ENCODE results near the gene ZNF536.

Gene ZNF536

DNA sequence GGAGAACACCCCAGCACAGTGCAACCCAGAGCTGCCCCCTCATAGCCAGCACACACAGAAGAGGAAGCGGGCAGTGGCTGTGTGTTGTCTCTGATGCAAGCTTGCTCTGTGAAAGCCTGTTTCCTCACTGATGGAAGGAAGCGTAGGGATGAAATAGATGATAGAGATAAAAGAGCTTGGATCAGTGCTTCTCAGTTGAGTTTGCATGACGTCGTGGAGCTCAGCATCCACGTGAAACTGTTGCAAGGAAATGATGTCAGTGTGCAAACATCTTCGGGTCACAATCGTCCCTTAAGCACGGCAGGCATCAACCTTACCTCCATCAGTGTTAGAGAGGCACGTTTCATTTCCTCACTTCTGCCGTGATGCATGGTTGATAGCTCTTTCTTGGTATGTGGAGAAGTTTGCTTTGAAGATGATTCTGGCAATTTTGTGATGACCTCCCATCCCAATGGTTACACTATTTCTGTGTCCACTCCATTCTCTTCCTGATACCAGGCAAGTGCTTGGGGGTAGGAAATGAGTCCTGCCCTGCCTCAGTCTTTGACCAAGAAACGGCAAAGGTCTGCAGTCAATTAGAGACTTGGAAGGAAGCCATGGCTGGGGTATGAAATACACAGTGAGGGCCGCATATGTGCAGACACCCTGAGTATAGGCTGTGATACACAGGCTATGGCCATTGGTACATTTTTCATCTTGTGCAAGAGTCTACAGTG lies 183.0 kb downstream of the ZNF536 start:
- no peak for DNase-seq (ENCODE audit: low read depth in 2 of 3, low spot score in 2 of 3)

DNA sequence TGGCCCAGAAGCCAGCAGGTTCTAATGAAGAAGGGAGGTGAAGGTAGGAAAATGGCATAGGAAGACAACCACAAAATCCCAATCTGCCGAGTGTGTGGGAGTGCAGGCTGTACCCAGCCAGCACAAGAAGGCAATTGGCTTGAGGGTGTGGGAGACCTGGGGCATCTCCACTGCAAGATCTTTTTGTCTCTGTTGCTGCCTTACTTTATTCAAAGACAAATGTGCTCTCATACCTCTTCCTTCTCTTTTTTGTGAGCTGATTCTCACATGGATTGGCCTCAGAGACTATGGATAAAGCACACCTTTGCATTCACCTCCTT lies 183.6 kb downstream of the ZNF536 start:
- DNase-seq (ENCODE audit: low read depth in 2 of 3, low spot score in 2 of 3), result no peak

DNA sequence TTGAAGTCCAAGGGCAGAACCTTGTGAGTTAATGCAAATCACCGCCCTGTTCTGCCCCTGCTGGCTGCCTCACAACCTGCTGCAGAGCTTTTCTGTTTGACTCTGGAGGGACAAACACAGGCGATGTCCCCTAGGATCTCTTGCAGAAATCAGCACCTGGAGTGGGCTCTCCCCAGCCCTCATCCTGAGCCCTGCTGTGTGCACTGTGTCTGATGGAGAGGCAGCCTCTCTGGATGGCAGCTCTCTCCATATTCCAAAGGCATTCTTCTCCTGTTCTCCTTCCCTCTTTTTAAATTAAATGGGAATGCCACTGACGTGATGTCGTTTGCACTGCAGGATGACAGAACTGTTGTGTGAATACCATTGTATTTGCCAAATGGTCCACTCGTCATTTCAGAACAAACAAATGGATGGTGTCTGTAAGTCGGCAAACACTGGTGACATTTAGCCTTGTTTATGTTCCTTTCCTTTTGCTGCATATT lies 184.1 kb downstream of the ZNF536 start:
- no peak for DNase-seq (ENCODE audit: low read depth in 2 of 3, low spot score in 2 of 3)

DNA sequence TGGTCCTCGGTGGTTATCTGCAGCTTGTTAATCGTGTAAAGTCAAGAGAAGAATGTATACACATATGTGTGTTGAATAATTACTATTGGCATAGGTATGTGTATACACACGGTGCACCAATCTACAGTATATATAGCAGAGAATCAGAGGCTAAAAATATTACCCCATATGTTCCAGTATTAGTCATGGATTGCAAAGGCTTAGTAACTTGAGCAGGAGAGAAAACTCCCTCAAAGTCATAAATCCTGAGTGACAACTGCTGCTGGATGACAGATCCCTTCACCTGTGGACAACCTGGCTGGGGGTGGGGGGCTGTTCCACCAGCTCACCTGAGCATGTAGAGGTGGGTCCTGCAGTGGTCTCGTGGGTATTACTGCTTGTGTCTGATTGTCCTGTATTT lies 185.0 kb downstream of the ZNF536 start:
- DNase-seq (ENCODE audit: low read depth in 2 of 3, low spot score in 2 of 3), result no peak

DNA sequence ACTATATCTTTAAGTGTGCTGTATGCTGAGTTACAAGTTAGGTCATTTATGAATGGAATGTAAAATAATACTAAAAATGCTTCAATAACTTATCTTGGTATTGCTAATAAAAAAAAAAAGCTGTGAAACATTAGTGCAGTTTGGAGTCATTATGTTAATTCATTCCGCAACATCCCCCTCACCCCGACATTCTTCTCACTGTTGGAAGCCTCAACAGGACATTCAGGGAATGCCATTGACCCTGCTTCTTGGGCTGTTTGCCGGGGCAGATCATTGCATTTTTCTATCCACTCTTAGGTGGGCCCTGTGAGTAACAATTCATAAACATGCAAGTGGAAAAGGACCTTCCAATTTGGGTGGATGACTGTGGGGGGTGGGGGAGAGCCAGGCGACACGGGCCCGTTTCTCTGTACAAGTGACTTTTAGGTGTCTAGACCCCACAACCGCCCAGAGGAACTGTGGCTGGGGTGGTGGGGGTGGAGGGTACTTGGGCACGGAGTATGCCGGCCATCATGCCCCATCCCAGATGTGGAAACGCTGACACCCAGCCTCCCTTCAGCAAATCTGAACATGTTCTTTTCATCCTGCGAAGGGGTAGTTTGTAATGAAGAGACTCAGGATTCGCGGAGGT lies 185.9 kb downstream of the ZNF536 start:
- no peak for DNase-seq (ENCODE audit: low read depth in 2 of 3, low spot score in 2 of 3)

DNA sequence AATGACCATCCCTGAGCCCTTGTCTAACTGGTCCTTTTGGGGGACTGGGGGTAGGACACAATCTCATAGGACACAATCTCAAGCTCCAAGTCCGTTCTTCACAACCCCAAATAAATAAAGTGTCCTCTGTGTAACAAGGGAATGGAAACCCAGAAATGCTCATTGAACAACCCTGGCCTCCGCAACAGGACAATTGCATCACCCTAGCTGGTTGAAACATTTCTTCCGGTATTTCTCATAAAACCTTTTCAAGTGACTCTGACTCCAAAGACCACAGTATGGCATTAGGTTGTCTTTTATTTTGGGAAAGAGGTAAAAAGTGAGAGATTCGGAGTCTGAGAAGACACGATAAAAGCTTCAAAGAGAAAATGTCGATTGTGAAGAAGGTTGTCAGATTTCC lies 186.6 kb downstream of the ZNF536 start:
- no peak for DNase-seq (ENCODE audit: low read depth in 2 of 3, low spot score in 2 of 3)

DNA sequence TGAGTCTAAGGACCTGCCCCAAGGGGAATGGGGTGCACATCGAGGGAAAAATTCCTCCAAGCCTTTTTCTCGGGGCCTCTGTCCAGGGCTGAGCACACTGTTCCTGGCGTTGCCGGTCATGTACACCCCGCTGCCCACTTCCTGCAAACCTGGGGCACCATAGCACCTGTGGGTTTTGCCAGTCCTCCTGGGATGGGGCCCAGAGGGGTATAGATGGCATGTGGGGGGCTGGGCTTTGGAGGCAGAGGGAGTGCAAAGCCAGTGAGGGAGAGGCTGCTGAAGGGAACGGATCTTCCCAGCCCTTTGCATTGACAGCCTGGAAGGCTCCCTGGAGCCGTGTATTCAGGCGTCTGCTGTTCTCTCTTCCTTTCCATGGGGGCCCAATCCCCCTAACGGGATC lies 187.3 kb downstream of the ZNF536 start:
- no peak for DNase-seq (ENCODE audit: low read depth in 2 of 3, low spot score in 2 of 3)

DNA sequence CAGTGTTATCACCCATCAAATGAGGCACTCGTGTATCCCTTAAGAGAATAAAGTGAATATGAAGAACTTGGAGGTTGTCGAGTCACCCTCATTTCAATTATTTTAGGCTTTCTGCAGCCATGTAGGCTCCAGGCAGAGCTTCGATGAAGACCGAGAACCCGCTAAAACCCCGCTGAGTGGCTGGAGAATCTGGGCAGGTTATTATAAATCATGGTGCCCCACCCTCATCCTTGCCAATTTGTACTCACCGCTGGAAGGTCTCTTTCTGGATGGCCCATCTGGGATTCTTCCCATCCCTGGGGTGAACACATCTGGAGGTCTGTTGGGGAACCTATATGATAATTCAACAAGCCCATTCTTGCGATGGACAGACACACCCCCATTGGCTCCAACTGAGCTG lies 190.8 kb downstream of the ZNF536 start:
- DNase-seq (ENCODE audit: low read depth in 2 of 3, low spot score in 2 of 3), result no peak

DNA sequence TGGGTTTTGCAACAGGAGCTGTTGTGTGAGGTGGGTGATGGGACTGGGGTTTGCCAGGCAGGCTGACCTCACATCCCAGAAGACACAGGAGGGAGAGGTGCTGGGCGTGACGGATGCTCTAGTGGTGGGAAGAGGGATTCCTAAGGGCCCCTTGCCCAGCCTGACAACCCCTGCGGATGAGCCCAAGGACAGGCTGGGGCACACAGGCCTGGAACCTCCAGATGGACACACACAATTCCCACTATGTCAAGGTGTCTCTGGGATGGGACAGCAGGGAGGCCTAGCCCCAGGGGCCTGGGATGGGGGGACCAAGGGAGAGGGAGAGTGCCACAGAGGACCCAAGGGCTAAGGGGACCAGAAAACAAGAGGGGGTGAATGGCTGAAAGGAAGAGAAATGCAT lies 191.5 kb downstream of the ZNF536 start:
- DNase-seq (ENCODE audit: low read depth in 2 of 3, low spot score in 2 of 3), result no peak

DNA sequence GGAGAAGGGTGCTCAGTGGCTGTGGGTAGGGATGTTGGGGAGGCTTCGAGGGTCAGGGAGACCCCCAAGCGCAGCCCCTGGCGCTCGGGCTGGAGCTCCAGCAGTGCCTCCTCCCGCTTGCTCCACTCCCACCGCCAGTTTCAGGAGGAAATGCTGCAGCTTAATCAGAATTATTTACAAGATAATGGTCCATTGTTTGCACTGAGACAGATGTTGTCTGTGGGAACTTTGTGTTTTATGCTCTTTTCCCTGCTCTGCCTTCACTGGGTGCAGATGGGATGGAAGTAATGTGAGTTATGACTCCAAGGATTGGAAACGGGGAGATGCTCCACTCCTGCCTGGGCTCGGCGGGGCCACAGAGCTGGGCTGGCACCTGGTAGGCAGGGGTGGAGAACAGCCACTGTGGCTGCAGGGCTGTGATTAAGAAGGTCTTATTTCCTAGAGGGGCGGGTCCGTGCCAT lies 192.4 kb downstream of the ZNF536 start:
- DNase-seq (ENCODE audit: low read depth in 2 of 3, low spot score in 2 of 3), result no peak

DNA sequence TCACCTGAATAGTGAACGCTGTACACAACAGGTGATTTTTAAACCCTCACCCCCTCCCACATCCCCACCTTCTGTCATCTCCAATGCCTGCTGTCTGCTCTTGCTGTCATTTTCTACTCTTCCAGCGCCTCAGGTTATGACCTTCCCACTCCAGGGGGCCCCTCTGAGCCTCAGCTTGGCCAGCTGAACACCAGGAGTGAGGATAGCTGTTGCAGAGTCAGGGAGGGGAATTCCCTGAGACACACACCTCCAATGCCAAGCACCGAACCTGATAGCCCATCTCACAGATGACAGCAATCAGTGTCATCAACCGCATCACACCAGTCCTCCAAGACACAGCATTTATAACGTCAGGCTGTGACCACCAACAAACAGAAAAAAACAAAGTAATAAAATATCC lies 193.5 kb downstream of the ZNF536 start:
- DNase-seq (ENCODE audit: low read depth in 2 of 3, low spot score in 2 of 3), result no peak

DNA sequence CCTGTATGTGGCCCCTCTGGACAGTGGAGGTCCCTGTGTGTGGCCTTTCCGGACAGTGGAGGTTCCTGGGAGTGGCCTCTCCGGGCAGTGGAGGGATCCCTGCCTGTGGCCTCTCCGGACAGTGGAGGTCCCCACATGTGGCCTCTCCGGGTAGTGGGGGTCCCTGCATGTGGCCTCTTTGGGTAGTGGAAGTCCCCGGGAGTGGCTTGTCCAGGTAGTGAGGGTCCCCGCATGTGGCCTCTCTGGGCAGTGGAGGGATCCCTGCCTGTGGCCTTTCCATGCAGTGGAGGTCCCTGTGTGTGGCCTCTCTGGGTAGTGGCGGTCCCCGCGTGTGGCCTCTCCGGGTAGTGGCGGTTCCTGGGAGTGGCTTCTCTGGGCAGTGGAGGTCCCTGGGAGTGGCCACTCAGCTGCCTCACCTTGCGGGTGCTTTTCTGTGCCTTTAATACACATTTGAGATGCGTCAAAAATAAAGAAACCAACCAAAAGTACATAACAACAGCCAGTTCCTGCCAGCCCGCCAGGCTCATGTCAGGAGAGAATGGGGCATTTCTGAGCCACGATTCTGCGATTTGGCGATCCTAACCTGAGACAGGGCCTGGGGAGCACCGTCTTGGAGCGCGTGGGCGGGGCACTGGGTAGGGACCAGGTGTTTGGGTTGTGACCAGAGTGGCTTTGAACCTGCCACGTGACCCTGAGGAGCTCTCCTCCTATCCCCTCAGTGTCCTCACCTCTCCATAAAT lies 194.7 kb downstream of the ZNF536 start:
- no peak for DNase-seq (ENCODE audit: low read depth in 2 of 3, low spot score in 2 of 3)

DNA sequence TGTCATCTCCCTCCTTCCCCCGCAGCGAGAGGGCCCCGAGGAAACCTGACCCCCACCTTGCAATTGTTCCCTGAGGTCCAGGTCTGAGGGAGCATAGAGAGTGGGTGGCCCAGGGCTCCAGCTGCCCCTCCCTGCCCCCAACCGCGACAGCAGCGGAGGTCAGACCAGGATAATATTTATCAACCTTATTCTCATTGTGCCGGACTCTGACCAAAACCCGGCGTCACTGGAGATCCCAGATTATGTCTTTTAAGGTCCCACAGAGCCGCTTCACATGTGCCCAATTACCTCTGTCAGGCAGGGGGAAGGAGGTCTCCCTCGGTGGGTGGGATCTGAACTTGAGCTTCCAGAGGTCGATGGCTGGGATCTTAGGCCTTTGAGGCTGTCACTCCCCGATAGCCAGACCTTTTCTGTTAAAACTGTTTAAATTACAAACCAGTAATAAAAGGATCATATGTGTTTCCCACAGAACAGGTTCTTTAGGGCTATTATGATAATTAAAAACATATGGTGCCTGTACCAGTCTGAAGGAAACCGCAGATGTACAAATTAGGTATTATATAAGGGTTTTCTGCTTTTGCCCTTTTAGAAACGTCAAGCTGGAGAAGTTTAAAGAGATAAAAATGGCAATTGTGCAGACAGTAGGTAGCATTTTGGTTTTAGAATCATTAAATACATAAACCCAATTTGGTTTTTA lies 195.5 kb downstream of the ZNF536 start:
- DNase-seq (ENCODE audit: low read depth in 2 of 3, low spot score in 2 of 3), result no peak

DNA sequence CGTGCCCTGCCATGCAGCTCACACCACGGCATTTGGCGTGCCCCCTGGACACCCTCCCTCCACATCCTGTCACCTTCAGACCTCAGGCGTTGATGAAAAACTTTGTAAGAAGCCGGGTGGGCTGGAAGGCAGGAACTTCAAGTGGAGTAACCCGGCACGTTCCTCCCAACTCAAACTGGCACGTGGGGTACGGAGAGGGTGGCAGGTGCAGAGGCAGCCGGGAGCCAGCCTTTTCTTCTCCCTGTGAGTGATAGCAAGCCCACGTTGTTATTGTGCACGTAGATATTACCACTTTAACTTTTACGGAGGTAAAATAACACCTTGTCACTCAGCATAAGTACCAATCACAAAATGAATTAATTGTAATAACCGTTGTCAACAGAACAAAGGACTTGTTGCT lies 198.0 kb downstream of the ZNF536 start:
- no peak for DNase-seq (ENCODE audit: low read depth in 2 of 3, low spot score in 2 of 3)

DNA sequence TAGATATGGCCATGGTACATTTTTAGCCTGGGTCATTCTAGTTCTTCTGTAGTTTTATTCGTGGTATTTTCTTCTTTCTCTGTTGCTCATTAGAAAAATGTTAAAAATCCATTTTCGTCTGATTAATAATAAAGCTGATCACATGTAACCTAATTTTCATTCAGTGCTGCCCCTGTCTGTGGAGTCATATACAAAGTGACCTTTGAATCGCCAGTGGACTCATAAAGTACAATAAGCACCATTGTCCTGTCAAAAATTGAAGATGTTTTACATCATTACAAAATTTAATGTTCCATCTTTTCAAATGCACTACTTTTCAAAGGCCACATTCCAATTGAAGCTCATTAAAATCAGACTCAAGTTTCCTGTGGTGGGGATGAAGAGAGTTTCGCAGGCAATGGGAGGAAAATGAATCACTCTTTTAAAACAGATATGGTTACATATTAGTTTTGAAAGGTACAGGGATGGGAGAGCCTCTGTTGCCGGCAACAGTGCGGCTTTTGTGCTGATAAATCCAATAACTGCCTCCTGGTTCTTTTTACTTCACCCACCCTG lies 205.4 kb downstream of the ZNF536 start:
- DNase-seq (ENCODE audit: low read depth in 2 of 3, low spot score in 2 of 3), result no peak

DNA sequence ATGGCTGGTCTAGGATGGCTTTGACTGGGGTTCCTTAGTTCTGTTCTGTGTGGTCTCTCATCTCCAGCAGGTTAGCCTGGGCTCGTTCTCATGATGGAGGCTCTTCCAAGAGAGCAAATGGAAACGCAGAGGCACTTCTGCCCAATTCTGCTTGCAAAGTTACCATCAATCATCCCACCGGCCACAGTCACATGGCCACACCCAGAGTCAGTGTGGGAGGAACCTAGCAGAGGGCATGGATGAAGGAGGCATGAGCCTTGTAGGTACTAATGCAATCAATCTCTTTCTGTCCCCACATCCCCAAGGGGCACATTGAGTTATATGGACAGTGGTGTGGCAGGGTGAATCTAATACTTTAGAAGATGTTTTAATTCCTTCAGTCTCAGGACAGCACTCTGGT lies 207.2 kb downstream of the ZNF536 start:
- DNase-seq (ENCODE audit: low read depth in 2 of 3, low spot score in 2 of 3), result no peak

DNA sequence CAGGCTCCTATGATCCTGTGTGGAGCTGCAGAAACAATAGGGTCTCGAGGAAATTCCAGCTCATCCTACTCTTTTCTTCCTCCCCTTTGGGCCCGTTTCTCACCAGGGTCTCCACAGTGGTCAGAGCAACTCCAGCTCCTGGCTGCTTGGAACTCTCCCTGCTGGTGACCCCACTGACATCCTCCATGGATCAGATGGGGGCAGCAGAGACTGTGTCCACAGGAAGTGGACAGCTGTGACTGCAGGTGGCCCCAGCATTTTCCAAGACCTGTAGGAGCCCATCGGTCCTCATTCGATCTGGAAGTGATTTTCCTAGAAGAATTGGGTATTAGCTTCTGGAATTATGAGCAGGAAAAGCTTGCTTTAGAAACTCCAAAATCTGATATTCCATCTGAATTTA lies 208.5 kb downstream of the ZNF536 start:
- no peak for DNase-seq (ENCODE audit: low read depth in 2 of 3, low spot score in 2 of 3)

DNA sequence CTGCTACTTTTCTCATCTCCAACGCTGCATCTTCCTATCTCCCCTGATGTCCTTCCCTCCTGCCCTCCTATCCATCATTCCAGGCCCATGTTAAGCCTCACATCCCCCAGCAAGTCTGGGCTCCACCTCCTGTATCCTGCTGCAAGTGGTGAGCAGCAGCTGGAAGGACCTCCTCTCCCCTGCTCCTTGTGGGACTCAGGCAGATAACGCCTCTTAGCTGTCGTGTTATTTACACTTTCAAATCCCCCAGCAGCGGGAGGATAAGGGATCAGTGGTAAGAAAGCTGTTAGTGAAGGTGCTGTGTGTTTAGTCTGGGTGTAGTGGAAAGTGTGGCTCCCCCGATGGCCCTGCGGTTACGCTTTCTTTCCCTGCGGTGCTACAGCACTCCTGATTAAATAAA lies 211.9 kb downstream of the ZNF536 start:
- DNase-seq (ENCODE audit: low read depth in 2 of 3, low spot score in 2 of 3), result no peak

DNA sequence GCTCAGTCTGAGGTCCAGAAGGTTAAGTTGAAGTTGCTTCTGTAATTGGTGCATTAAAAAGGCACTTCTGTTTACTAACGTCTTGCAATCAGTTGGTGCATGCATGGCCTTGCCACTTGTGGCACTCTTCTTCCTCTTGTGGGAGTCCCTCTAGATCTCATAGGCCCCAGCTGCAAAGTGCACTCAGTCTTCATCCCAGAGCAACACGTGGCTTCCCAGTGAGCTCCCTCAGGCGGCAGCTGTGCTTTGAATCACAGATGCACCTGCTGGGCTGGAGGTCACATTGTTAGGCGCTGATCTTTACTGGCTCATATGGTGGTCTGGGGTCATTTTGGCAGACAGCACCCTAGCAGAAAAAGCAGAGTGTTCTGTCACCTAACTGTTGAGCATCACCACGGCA lies 215.7 kb downstream of the ZNF536 start:
- DNase-seq (ENCODE audit: low read depth in 2 of 3, low spot score in 2 of 3), result no peak

DNA sequence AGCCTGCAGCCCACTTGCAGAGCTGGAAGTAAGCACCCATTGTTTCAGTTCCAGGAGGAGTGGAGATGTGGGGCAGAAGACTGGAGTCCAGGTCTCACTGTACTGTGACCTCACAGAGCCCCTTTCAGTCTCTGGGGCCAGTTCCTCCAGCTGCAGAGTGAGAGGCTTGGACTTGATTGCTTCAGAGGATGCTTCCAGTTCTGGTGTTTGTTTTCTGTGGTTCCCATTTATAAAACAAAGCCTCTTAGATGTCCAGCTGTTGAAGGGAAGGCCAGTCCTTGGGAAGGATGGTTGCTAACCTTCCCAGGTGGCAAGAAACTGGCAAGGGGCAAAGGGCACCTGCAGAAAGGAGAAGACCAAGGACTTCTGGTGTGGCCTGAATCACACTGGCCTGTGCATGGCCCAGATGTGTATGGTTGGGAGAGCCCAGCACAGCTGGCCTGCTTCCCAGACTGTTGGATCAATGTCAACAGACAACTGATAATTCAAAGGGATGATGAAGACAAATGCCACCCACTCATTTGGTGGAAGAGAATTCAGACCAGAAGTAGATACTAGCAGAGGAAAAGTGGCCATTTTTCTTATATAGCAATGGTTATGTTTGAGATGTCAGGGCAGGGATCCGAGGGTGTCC lies 218.5 kb downstream of the ZNF536 start:
- no peak for DNase-seq (ENCODE audit: low read depth in 2 of 3, low spot score in 2 of 3)

DNA sequence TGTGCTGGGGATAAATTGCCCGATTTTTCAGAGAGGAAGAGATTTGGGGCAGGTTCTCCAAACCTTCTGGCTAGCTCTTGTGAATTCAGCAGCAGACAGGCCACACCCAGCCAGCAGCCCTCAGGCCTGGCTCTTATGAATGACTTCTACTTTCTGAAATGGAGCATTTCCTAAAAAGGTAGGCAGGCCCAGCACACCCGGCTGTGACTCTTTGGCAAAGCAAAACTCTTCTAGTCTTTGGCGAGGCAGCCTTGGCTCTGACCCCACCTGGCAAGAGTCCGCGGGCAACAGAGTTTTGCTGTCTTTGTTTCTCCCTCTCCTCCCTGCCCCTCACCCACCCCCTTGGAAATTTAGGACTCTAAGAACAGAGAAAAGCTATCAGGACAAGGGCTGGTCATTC lies 221.2 kb downstream of the ZNF536 start:
- no peak for DNase-seq (ENCODE audit: low read depth in 2 of 3, low spot score in 2 of 3)
